ENCODE measurements around the gene LEFTY1.
"Not testable (repeated sequence)": the region's sequence is repeated elsewhere in the genome, so short reads cannot be mapped to it uniquely, and the experiment has no call there.

The LEFTY1 gene

GRCh38 chr1:225888898-225889601, at the start of gene LEFTY1:
TSS of gene LEFTY1 (minus strand) at chr1:225889146. CDS start at chr1:225889066, 80 bp downstream.
- no peak for DNase-seq (ENCODE audit: insufficient read length, low spot score)
- no peak for FAIRE-seq

GRCh38 chr1:225937048-225937968, 48.4 kb upstream of the LEFTY1 start:
- no peak for DNase-seq (ENCODE audit: insufficient read length, low spot score)
- FAIRE-seq: no peak

DNA sequence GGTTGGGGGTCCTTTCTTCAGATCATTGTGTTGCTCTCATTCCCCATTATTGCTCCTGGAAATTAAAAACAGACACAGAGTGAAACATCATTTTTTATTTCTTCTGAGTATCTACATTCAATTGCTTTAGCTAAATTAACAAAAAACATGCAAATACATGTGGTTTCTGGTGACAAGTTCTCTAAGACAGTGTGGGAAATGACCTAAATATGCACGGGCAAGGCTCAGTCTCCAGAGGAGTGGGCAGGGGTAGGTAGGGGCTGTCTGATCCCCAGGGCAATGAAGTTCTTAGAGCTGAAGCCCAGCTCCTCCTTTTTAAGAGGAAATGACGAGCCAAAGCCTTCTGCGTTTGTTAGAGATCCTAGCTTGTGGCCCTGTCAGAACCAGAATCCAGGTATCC, 47.6 kb upstream of the LEFTY1 start:
- DNase-seq (ENCODE audit: insufficient read length, low spot score) (no peak), FAIRE-seq (no peak)

DNA sequence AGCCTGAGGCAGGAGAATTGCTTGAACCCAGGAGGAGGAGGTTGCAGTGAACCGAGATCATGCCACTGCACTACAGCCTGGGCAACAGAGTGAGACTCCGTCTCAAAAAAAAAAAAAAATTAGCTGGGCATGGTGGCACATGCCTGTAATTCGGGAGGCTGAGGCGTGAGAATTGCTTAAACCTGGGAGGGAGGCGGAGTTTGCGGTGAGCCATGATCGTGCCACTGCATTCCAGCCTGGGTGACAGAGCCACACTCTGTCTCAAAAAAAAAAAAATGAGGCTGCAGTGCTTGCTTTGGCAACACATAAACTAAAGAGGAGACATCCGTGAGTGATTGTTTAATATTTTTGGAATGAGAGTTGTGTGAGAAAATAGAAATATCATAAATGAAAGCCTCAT, 47.1 kb upstream of the LEFTY1 start:
- not testable (repeated sequence) for DNase-seq (ENCODE audit: insufficient read length, low spot score); FAIRE-seq

DNA sequence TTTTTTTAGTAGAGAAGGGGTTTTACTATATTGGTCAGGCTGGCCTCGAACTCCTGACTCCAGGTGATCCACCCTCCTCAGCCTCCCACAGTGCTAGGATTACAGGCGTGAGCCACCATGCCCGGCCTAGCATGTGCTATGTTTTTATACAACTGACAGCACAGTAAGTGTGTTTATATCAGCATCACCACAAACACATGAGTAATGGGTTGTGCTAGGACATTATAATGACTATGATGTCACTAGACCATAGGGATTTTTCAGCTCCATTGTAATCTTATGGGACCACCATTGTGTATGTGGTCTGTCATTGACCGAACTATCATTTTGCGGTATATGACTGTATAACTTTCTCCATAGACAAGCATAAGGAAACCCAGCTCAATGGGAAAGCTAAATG, 45.8 kb upstream of the LEFTY1 start:
- DNase-seq (ENCODE audit: insufficient read length, low spot score) (no peak), FAIRE-seq (no peak)

GRCh38 chr1:225933072-225933471, 44.1 kb upstream of the LEFTY1 start:
- DNase-seq (ENCODE audit: insufficient read length, low spot score): no peak
- FAIRE-seq: no peak

- FAIRE-seq: no peak
- no peak for DNase-seq (ENCODE audit: insufficient read length, low spot score)
These were observed 42.6 kb upstream of the LEFTY1 start for GRCh38 chr1:225931270-225932136.

GRCh38 chr1:225930566-225930965, 41.6 kb upstream of the LEFTY1 start:
- FAIRE-seq (no peak), DNase-seq (ENCODE audit: insufficient read length, low spot score) (no peak)

GRCh38 chr1:225929462-225929861, 40.5 kb upstream of the LEFTY1 start:
- not testable (repeated sequence) for FAIRE-seq; DNase-seq (ENCODE audit: insufficient read length, low spot score)

GRCh38 chr1:225928186-225929175, 39.5 kb upstream of the LEFTY1 start:
- FAIRE-seq: no peak
- DNase-seq (ENCODE audit: insufficient read length, low spot score): no peak

GRCh38 chr1:225926551-225927113, 37.7 kb upstream of the LEFTY1 start:
- FAIRE-seq: no peak

GRCh38 chr1:225923692-225924555, 35.0 kb upstream of the LEFTY1 start, which contains the start of gene PYCR2:
TSS of gene PYCR2 (minus strand) at chr1:225924250. CDS start at chr1:225924110, 140 bp downstream.
- peak; percentile 92 for FAIRE-seq

More at GRCh38 chr1:225926551-225927113, 37.7 kb upstream of the LEFTY1 start:
- DNase-seq (ENCODE audit: insufficient read length, low spot score): no peak

GRCh38 chr1:225923381-225923691, 34.4 kb upstream of the LEFTY1 start:
- FAIRE-seq (no peak), DNase-seq (ENCODE audit: insufficient read length, low spot score) (no peak)

More at GRCh38 chr1:225923692-225924555, 35.0 kb upstream of the LEFTY1 start, which contains the start of gene PYCR2:
- DNase-seq (ENCODE audit: insufficient read length, low spot score): peak; percentile 99

GRCh38 chr1:225921734-225922709, 33.1 kb upstream of the LEFTY1 start:
- no peak for DNase-seq (ENCODE audit: insufficient read length, low spot score)
- no peak for FAIRE-seq

DNA sequence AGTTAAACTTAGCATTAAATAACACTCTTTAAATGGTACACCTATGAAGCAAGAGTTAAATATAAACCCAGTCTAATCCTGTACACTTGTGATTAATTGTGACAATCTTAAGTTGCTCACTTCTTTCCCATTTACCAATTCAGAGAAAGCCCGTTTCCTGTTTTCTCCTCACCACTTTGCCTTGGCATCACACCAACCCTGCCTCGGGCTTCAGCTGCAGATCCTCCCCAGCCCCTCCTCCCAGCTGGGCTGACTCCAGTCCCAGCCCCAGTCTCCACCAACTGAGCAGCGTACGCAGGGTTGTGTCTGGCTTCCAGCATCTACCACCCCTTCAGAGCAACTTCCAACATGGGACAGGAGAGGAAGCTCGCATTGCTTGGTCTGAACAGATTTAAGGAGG, 31.0 kb upstream of the LEFTY1 start:
- DNase-seq (ENCODE audit: insufficient read length, low spot score): peak; percentile 54
- no peak for FAIRE-seq

DNA sequence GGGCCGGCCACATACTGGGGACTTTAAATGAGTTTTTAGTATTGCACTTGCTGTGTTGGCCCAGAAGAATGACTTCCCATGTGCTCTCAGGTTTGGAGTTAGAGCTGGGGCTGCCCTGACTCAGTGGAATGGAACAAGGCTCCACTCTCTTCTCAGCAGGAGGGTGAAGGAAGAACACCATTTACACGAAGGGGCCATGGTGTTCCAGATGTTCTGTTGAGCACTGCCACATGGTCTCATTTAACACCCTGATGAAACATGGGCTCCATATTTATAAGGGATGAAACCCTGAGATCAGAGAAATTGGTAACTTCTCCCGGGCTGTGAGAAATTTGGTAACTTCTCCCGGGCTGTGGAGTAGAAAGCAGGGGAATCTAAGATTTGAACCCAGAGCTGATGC, 29.3 kb upstream of the LEFTY1 start:
- DNase-seq (ENCODE audit: insufficient read length, low spot score): no peak
- FAIRE-seq: no peak

- DNase-seq (ENCODE audit: insufficient read length, low spot score) (no peak), FAIRE-seq (no peak)
These were observed 28.6 kb upstream of the LEFTY1 start for GRCh38 chr1:225917536-225917935.

All from HTR-8/SVneo (cell line).